ENCODE measurements around the gene PCYT1A.

DNA sequence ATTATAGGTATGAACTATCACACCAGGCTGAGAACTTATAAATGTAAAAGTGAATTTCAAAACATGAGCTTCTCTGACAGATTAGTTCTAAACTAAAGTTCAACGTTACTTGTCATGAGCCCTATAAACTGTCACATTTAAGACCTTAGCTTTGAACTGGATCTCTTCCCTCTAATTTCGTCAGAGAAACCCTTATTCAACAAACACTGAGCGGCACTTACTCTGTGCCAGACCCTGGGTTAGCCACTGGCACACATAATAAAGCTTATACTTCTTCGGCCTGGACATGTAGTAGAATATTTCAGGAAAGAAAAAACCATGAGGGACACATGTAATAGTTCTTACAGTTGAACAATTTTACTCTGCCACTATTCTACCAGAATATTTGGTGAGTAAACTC lies 5.6 kb downstream of the PCYT1A start:
- TF ChIP-seq, protein P1, sequence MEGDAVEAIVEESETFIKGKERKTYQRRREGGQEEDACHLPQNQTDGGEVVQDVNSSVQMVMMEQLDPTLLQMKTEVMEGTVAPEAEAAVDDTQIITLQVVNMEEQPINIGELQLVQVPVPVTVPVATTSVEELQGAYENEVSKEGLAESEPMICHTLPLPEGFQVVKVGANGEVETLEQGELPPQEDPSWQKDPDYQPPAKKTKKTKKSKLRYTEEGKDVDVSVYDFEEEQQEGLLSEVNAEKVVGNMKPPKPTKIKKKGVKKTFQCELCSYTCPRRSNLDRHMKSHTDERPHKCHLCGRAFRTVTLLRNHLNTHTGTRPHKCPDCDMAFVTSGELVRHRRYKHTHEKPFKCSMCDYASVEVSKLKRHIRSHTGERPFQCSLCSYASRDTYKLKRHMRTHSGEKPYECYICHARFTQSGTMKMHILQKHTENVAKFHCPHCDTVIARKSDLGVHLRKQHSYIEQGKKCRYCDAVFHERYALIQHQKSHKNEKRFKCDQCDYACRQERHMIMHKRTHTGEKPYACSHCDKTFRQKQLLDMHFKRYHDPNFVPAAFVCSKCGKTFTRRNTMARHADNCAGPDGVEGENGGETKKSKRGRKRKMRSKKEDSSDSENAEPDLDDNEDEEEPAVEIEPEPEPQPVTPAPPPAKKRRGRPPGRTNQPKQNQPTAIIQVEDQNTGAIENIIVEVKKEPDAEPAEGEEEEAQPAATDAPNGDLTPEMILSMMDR (optimal IDR thresholded peaks at IDR 0.05 in 1 of 3, IDR thresholded peaks at IDR 0.05 in 1 of 3, conservative IDR thresholded peaks at IDR 0.05 in 1 of 3; ENCODE audit: extremely low read depth in 1 of 3, insufficient read depth in 2 of 3, low read length in 3 of 3), result no peak
- TF ChIP-seq EZH2 (IDR thresholded peaks at IDR 0.05; ENCODE audit: low read length), result no peak

Data from keratinocyte (primary cell).